ENCODE data around the gene HDAC4. TPM values are rescaled to one million over a fixed set of nuclear protein-coding genes. Genes with fewer than 3 reads are reported as not detected.

The HDAC4 gene
- total RNA-seq, 1 donor: 20.3 TPM

- DNase-seq (ENCODE audit: low read depth): no peak
- no peak overlapping the region for H3K4me3 ChIP-seq (ENCODE audit: low read depth, low read length)
- TF ChIP-seq, protein P1, sequence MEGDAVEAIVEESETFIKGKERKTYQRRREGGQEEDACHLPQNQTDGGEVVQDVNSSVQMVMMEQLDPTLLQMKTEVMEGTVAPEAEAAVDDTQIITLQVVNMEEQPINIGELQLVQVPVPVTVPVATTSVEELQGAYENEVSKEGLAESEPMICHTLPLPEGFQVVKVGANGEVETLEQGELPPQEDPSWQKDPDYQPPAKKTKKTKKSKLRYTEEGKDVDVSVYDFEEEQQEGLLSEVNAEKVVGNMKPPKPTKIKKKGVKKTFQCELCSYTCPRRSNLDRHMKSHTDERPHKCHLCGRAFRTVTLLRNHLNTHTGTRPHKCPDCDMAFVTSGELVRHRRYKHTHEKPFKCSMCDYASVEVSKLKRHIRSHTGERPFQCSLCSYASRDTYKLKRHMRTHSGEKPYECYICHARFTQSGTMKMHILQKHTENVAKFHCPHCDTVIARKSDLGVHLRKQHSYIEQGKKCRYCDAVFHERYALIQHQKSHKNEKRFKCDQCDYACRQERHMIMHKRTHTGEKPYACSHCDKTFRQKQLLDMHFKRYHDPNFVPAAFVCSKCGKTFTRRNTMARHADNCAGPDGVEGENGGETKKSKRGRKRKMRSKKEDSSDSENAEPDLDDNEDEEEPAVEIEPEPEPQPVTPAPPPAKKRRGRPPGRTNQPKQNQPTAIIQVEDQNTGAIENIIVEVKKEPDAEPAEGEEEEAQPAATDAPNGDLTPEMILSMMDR (IDR thresholded peaks at IDR 0.05; ENCODE audit: insufficient read depth, low read depth, low read length): no peak
These were observed 194.0 kb downstream of the HDAC4 start for GRCh38 chr2:239206851-239207250.

- TF ChIP-seq, protein P1 (IDR thresholded peaks at IDR 0.05; ENCODE audit: insufficient read depth, low read depth, low read length): no peak
- H3K4me3 ChIP-seq (ENCODE audit: low read depth, low read length): no peak overlapping the region
- no peak for DNase-seq (ENCODE audit: low read depth)
These were observed 194.8 kb downstream of the HDAC4 start for GRCh38 chr2:239206042-239206441.

DNA sequence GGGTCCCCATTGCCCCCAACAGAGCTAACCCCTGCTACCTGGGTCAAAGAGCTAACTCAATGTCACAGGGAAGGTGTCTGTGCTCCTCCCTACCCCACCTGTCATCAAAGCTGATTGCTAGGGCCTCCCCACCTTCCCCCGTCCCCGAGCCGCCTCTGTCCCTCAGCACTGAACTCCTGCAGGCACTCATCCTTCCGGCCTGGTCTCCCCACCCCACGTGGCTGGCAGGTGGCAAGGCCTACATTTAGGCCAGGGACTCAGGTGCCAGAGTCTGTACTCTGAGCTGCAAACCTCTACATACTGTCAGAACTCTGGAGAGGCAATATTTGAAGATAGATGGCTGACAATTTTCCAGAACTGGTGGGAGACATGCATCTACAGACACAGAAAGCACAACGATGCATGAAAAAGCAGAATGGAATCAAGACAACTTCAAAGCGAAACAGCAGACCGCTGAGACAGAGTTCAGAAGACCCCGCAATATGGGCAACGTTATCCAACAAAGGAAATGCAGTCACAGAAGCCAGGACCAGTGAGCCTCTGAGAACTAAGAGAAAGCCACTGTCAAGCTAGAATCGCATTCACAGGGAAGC, 195.8 kb downstream of the HDAC4 start:
- TF ChIP-seq, protein P1 (IDR thresholded peaks at IDR 0.05; ENCODE audit: insufficient read depth, low read depth, low read length): no peak
- no peak overlapping the region for H3K4me3 ChIP-seq (ENCODE audit: low read depth, low read length)
- DNase-seq (ENCODE audit: low read depth): no peak

DNA sequence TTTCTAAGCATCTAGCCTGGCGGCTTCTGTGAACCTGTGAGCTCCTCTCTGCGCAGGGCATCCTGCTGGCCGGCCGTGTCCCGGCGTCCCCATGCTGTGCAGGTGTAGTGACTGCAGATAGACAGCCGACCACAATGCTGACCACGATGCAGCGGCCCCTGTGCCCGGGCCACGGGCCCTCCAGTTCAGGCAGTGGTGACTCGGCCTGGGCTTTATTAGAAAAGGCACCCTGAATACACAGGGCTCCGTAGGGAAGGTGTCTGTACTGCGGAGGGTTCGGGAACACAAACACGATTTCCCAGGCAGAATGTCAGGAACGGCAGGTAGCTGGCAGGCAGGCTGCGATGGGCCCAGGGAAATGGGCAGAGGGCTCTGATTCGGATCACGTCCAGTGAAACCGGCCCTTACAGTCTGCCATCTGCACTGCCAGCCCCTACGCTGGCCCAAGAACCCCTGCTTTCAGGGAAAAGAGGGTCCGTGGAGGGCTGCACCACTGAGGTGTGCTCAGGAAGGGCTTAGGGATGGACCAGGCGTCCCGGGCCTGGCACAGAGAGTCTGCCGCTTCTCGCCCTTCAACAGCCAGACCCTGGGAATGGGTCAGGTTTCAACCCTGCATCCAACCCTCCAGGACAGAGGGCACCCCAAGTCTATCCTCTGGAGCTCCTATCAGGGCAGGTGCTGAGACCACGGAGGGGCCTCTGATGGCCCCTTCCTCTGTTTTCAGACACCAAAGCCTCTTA, 196.5 kb downstream of the HDAC4 start:
- TF ChIP-seq, protein P1 (IDR thresholded peaks at IDR 0.05; ENCODE audit: insufficient read depth, low read depth, low read length): no peak
- no peak for DNase-seq (ENCODE audit: low read depth)
- H3K4me3 ChIP-seq (ENCODE audit: low read depth, low read length): no peak overlapping the region

- DNase-seq (ENCODE audit: low read depth): no peak
- H3K4me3 ChIP-seq (ENCODE audit: low read depth, low read length): no peak overlapping the region
- TF ChIP-seq, protein P1 (IDR thresholded peaks at IDR 0.05; ENCODE audit: insufficient read depth, low read depth, low read length): no peak
These were observed 197.2 kb downstream of the HDAC4 start for GRCh38 chr2:239203443-239204135.

GRCh38 chr2:239202836-239203235, 198.0 kb downstream of the HDAC4 start:
- TF ChIP-seq, protein P1 (IDR thresholded peaks at IDR 0.05; ENCODE audit: insufficient read depth, low read depth, low read length): no peak
- no peak for DNase-seq (ENCODE audit: low read depth)
- H3K4me3 ChIP-seq (ENCODE audit: low read depth, low read length): no peak overlapping the region

Data from fibroblast of villous mesenchyme (primary cell).